ENCODE measurements around the gene ZNF318.

DNA sequence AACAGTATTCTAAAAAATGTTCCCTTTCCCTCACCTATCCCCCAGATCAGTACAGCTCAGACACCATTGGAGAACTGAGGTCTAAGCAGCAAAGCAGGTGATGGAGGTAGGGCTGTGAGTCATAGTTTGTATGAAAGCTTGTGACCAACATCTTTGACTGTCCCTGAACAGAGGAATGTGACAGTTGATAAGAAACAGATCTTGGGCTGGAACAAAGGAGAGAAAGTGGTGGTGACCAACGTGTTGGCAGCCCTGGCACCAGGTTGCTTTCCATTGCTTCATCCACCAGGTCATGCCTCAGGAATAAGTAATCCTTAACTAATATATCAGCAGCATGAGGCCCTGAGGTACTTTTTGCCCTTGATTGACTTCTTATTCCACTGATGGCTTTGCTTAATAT is 40.9 kb downstream of the ZNF318 start:
- TF ChIP-seq, protein P1, sequence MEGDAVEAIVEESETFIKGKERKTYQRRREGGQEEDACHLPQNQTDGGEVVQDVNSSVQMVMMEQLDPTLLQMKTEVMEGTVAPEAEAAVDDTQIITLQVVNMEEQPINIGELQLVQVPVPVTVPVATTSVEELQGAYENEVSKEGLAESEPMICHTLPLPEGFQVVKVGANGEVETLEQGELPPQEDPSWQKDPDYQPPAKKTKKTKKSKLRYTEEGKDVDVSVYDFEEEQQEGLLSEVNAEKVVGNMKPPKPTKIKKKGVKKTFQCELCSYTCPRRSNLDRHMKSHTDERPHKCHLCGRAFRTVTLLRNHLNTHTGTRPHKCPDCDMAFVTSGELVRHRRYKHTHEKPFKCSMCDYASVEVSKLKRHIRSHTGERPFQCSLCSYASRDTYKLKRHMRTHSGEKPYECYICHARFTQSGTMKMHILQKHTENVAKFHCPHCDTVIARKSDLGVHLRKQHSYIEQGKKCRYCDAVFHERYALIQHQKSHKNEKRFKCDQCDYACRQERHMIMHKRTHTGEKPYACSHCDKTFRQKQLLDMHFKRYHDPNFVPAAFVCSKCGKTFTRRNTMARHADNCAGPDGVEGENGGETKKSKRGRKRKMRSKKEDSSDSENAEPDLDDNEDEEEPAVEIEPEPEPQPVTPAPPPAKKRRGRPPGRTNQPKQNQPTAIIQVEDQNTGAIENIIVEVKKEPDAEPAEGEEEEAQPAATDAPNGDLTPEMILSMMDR (IDR thresholded peaks at IDR 0.05): no peak
- no peak for TF ChIP-seq NFYB (CRISPR knock-in tag; conservative IDR thresholded peaks at IDR 0.05; ENCODE audit: low read depth)
- TF ChIP-seq ZNF671 (CRISPR knock-in tag; IDR thresholded peaks at IDR 0.05): no peak
- no peak for TF ChIP-seq RELA (CRISPR knock-in tag; IDR thresholded peaks at IDR 0.05; ENCODE audit: borderline replicate concordance)
- no peak for TF ChIP-seq ESRRA (CRISPR knock-in tag; IDR thresholded peaks at IDR 0.05; ENCODE audit: borderline replicate concordance)
- no peak for TF ChIP-seq ETV6 (CRISPR knock-in tag; IDR thresholded peaks at IDR 0.05)
- TF ChIP-seq ZNF232 (CRISPR knock-in tag; IDR thresholded peaks at IDR 0.05): no peak

Measured in WTC11 (cell line).